ENCODE measurements around the gene NPAS3.
"Not testable (repeated sequence)": the region's sequence is repeated elsewhere in the genome, so short reads cannot be mapped to it uniquely, and the experiment has no call there.

Gene NPAS3

DNA sequence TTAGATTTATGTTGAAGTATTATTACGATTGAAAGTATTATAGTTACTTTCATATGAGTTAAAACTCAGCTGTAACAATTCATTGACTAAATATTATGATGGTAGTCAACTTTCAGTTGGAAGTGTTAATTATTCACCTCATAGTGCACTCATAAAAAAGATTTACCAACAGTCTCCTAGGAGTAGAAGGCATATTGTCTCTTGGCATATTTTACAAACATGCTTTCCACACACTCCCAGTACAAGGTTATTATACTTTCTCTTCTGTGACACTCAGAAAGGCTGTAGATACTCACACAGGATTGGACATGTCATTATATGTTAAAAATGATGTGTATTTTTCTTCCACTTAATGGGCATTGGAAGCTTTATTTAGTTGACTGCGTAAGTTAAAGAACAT is 147.1 kb downstream of the NPAS3 start:
- DNase-seq: no peak

DNA sequence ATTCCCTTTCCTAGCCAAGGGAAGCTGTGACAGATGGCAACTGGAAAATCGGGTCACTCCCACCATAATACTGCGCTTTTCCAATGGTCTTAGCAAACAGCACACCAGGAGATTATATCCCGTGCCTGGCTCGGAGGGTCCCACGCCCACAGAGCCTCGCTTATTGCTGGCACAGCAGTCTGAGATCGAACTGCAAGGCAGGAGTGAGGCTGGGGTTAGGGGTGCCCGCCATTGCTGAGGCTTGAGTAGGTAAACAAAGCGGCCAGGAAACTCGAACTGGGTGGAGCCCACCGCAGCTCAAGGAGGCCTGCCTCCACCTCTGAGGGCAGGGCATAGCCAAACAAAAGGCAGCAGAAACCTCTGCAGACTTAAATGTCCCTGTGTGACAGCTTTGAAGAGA is 149.6 kb downstream of the NPAS3 start:
- DNase-seq: not testable (repeated sequence)

- DNase-seq: no peak
Measured at GRCh38 chr14:33098016-33098415, 159.3 kb downstream of the NPAS3 start.

- no peak for DNase-seq
Measured at GRCh38 chr14:33103489-33103888, 164.8 kb downstream of the NPAS3 start.

DNA sequence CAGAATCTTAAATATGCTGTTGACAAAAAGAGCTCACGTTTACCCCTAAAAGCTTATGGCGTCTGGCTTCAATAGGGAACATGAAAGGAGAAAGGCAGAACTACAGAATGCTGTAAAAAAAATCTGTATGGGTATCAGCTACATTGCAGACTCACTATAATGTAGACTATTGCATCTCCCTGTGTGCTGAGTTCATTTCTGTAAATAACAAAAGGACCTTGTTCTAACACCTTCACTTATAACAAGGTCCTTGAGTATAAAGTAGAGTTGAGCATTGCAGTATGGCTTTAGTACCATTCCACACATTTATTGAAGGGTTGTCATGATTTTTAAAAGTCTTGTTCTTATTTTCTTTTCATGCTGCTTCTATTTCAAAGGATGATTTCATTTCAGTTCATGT is 165.3 kb downstream of the NPAS3 start:
- no peak for DNase-seq

- no peak for DNase-seq
Measured at GRCh38 chr14:33110737-33111443, 172.2 kb downstream of the NPAS3 start.

- DNase-seq: no peak
Measured at GRCh38 chr14:33114331-33114730, 175.7 kb downstream of the NPAS3 start.

DNA sequence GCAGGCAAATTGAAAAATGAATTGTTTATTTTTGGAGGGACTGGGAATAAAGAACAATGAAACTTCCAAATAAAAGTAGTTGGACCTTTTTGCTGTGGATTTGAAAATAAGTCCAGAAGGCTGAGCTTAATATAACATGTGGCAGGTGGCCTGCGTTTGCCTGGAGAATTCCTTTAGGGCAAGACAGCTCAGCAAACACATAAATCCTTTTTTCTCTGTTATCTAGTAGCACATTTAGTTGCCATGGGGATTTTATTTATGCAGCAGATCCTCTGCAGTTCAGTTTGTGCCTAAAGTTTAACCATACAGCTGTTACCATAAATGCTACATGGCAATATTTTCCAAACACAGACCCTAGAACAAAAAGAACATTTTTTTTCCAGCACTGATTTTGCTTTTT is 180.0 kb downstream of the NPAS3 start:
- no peak for DNase-seq

DNA sequence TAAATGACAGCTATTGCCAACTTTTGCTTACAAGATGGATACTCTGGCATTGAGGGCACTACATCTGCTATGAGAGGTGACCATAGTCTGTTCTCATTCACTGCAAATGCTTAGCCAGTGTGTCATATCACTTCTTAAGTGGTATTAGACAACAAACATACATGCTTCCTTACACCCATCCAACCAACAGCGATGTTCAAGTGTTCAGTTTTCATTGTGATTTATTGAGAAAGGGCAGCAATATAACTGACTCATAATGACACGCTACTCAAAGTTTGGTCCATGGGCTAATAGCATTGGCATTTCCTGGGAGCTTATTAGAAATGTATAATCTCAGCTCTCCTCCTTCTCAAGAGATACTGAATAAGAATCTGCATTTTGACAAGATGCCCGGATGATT is 181.7 kb downstream of the NPAS3 start:
- no peak for DNase-seq

DNA sequence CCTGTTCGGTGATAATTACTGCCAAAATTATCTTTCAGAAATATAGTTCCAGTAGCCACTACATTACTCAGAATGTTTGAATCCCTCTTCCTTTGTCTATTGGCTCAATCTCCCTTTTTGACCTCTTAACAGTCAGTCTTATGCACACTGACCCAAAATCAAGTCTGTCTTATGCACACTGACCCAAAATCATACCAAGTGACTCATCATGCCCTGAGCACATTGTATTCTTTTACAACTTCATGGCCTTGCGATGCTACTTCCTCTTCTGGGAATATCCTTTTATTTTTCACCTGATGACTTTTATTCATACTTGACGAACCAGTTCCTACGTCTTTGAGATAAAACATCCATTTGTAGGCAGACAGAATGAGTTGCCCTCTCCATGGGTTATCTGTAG is 182.3 kb downstream of the NPAS3 start:
- DNase-seq: no peak

DNA sequence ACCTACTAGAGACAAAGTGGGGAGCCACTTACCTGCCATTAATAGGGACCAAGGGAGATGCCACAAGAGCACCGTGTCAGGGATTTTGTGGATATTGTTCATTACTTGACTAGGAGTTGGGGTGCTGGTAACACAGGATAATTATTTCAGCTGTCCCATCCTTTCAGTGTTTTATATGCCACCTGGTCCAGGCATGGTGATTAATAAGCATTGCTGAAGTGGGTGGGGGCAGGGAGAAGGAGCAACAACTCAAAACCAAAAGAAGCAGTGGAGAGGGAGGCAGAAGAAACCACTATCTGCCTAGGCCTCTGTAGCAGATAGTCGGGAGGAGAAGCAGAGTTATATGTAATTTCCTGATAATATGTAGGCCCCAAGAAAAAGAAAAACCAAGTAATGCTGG is 184.6 kb downstream of the NPAS3 start:
- DNase-seq: no peak

GRCh38 chr14:33126433-33126832 is 187.8 kb downstream of the NPAS3 start:
- DNase-seq: no peak

- DNase-seq: no peak
Measured at GRCh38 chr14:33127531-33127930, 188.9 kb downstream of the NPAS3 start.

- no peak for DNase-seq
Measured at GRCh38 chr14:33131801-33132200, 193.1 kb downstream of the NPAS3 start.

- DNase-seq: no peak
Measured at GRCh38 chr14:33134162-33134561, 195.5 kb downstream of the NPAS3 start.

DNA sequence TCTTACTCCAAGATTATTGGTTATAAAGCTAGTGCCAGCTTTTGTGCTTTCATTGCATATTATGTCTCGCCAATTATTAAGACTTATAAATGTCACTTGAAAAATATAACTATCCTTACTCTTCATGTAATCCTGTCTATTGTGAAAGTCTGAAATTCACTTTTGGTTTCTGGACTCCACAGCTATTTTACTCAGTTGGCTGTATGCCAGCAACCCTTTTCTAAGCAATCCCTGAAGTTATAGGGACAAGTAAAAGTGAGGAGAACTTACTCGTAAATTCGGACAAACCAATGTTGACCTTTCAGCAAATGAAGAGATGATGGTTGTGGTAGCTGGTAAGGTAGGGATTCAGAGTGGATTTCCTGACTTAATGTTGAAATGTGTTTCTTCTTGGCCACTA is 196.3 kb downstream of the NPAS3 start:
- no peak for DNase-seq

GRCh38 chr14:33150666-33151428 is 212.2 kb downstream of the NPAS3 start:
- DNase-seq: no peak

GRCh38 chr14:33163109-33163508 is 224.4 kb downstream of the NPAS3 start:
- DNase-seq: no peak

DNA sequence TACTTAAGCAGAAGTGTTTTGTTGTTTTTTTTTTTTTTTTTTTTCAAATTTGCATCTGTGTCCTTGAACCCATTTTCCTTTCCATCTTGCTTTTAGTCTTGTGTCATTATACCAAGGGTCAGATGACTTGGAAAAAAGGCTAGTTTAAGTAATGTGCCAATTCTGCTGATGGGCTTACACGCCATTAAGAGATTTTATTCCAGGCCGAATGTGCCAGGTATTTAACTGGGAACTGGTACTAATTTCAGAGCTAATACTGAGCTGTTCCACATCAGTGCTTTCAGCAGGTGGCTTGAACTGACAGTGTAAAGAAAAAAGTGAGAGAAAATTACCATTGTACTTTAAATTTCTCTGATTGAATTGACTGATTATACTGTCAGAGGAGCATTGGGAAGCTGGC is 224.9 kb downstream of the NPAS3 start:
- DNase-seq: no peak

DNA sequence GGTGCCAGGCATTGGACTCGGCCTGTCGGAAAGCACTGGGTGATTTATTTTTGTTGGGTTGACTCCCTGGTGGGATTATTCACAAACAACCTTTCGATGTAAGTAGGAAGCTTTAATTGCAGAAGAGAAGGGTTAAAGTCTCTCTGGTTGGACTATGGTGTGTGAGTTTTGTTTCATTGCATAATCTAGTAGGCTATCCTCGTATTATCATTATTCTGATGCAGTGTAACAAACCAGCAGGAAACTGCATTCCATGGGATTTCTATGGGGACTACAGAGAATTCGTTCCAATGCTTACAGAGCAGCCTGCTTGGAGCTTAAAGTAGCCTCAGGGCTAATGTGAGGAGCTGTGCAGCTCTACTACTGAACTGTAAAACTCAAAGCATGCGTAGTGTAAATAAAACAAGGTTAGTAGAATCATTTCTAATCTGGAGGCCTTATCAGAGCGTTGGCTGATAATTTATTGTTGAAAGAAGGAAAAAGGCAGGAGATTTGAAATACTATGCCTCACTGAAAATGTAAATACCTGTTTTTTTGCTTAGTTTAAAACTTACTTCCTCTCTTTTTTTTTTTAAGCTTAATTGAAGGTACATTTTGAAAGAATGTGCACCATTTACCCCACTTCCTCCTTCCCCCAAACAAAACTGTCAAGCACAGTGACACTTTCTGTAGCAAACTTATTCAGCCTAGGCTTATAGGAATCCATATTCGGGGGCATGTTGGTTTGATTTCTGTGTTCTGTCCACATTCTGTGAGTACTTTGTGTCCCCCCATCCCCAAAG is 226.7 kb downstream of the NPAS3 start:
- no peak for DNase-seq

- DNase-seq: no peak
Measured at GRCh38 chr14:33165926-33166289, 227.2 kb downstream of the NPAS3 start.

- DNase-seq: no peak
Measured at GRCh38 chr14:33175951-33176350, 237.3 kb downstream of the NPAS3 start.

- DNase-seq: no peak
Measured at GRCh38 chr14:33184587-33184986, 245.9 kb downstream of the NPAS3 start.

- no peak for DNase-seq
Measured at GRCh38 chr14:33186656-33187055, 248.0 kb downstream of the NPAS3 start.
